Aorta (tissue), 5 donors: ENCODE results near the gene AFF3. TPM values are rescaled to one million over a fixed set of nuclear protein-coding genes. Genes with fewer than 3 reads are reported as not detected.
"Not testable (repeated sequence)": the region's sequence is repeated elsewhere in the genome, so short reads cannot be mapped to it uniquely, and the experiment has no call there.

Source experiments
- ATAC-seq: fragments of 200-7000 bp; cut with Tn5 transposase; one replicate; pipeline ENCODE4 v1.9.1; 2022; ENCODE audit warnings: moderate library complexity; ENCODE audit not compliant: low FRiP score
- DNase-seq, 2 donors: peaks; one replicate each; pipeline ENCODE4 v3.0.0-alpha.2; 2020
- H3K27ac ChIP-seq, 2 donors: one replicate each; pipeline ENCODE4 v1.5.1; 2013; ENCODE audit warnings: low read length in 2 of 2, mild to moderate bottlenecking in 2 of 2, moderate library complexity in 2 of 2, control low read depth in 1 of 2, inconsistent platforms in 1 of 2, low read depth in 1 of 2
- H3K27me3 ChIP-seq, 2 donors: one replicate each; pipeline ENCODE4 v1.6.1; 2013; ENCODE audit warnings: control low read depth in 1 of 2, low read length in 1 of 2, mild to moderate bottlenecking in 1 of 2, moderate library complexity in 1 of 2; ENCODE audit not compliant: insufficient read depth in 2 of 2, control insufficient read depth in 1 of 2
- H3K36me3 ChIP-seq, 2 donors: one replicate each; pipeline ENCODE4 v1.6.1; 2013; ENCODE audit warnings: control low read depth in 1 of 2, low read length in 1 of 2, mild to moderate bottlenecking in 1 of 2; ENCODE audit not compliant: insufficient read depth in 2 of 2, control insufficient read depth in 1 of 2
- H3K4me1 ChIP-seq, 2 donors: one replicate each; pipeline ENCODE4 v1.6.1; 2013; ENCODE audit warnings: low read length in 2 of 2, control low read depth in 1 of 2, mild to moderate bottlenecking in 1 of 2, moderate library complexity in 1 of 2; ENCODE audit not compliant: insufficient read depth in 2 of 2, control insufficient read depth in 1 of 2
- H3K4me3 ChIP-seq, 2 donors: one replicate each; pipeline ENCODE4 v1.5.1; 2013; ENCODE audit warnings: low read length in 2 of 2, control low read depth in 1 of 2, mild to moderate bottlenecking in 1 of 2
- H3K9me3 ChIP-seq: one replicate; pipeline ENCODE4 v1.6.1; 2013; ENCODE audit warnings: mild to moderate bottlenecking, low read length; ENCODE audit not compliant: control insufficient read depth
- WGBS, 2 donors: extraction: QIAGEN DNeasy Blood & Tissue Kit; methylation state at CpG; one replicate each; pipeline ENCODE4 v1.1.7; 2013; 5-methylcytosine and 5-hydroxymethylcytosine counted together
- intact Hi-C, 2 donors: fragments of 100-400 bp; cut with DNase I; formaldehyde crosslinking; loops; one replicate each; pipeline versions ENCODE4 v1.14.2 to v1.15.0; 2022
- polyA plus RNA-seq, 2 donors: library from polyadenylated mRNA; stranded (reverse); fragments of 200-250 nt; gene quantifications; one replicate each; pipeline ENCODE4 v1.2.3, GENCODE V29; 2013
- total RNA-seq, 2 donors: library from RNA; stranded (reverse); fragmentation: NEBNext Ultra II Directional; extraction: Animal tissue kit (Norgen Biotek cat#: 25700); gene quantifications; one replicate each; pipeline ENCODE4 v1.2.1, GENCODE V29; 2021
- donor health status: healthy with polysubstance abuse.
- donor health status: Bipolar disorder and iron deficiency.
- donor health status: DM: no; HTN: no; CAD: no.
- donor health status: DM: no; HTN: no; CAD: no.
- donor health status: DM: yes; HTN: yes; CAD: no.

The AFF3 gene
- total and polyA plus RNA-seq, 4 donors = 0.25 to 15.7 (median 5.5) TPM

GRCh38 chr2:100097611-100098294, 44.6 kb downstream of the AFF3 start:
- H3K4me1 ChIP-seq, H3K27me3 ChIP-seq, ATAC-seq, H3K36me3 ChIP-seq, DNase-seq, H3K9me3 ChIP-seq, H3K27ac ChIP-seq, intact Hi-C loops, H3K4me3 ChIP-seq: not testable (repeated sequence)
- WGBS, 2 donors = no CpG with 5 or more reads among the region's 7 CpGs

- H3K27me3 ChIP-seq, H3K36me3 ChIP-seq, H3K4me3 ChIP-seq, H3K27ac ChIP-seq, ATAC-seq, intact Hi-C loops, H3K4me1 ChIP-seq, DNase-seq, H3K9me3 ChIP-seq: not testable (repeated sequence)
- 94 to 96% methylated on average over 7 to 9 of the region's 10 CpGs for WGBS, 2 donors
These were observed 46.5 kb downstream of the AFF3 start for GRCh38 chr2:100095845-100096244.

GRCh38 chr2:100091807-100092206, 50.6 kb downstream of the AFF3 start:
- H3K36me3 ChIP-seq, intact Hi-C loops, H3K4me1 ChIP-seq, ATAC-seq, DNase-seq, H3K9me3 ChIP-seq, H3K27me3 ChIP-seq, H3K27ac ChIP-seq, H3K4me3 ChIP-seq: not testable (repeated sequence)
- 93 to 96% methylated on average over 5 of the region's 8 CpGs for WGBS, 2 donors

- WGBS, 2 donors = 83 to 84% methylated on average over 2 of the region's 2 CpGs
- ATAC-seq, DNase-seq, H3K9me3 ChIP-seq, intact Hi-C loops, H3K4me3 ChIP-seq, H3K36me3 ChIP-seq, H3K4me1 ChIP-seq, H3K27me3 ChIP-seq, H3K27ac ChIP-seq: not testable (repeated sequence)
These were observed 56.6 kb downstream of the AFF3 start for GRCh38 chr2:100085744-100086143.

- H3K27me3 ChIP-seq, ATAC-seq, H3K9me3 ChIP-seq, H3K4me3 ChIP-seq, DNase-seq, H3K36me3 ChIP-seq, H3K27ac ChIP-seq, intact Hi-C loops, H3K4me1 ChIP-seq: not testable (repeated sequence)
- WGBS, 2 donors = 48 to 51% methylated on average over 14 to 16 of the region's 17 CpGs
These were observed 58.8 kb downstream of the AFF3 start for GRCh38 chr2:100083421-100084216.

- DNase-seq, H3K27ac ChIP-seq, intact Hi-C loops, H3K4me1 ChIP-seq, H3K9me3 ChIP-seq, H3K36me3 ChIP-seq, H3K4me3 ChIP-seq, H3K27me3 ChIP-seq, ATAC-seq: not testable (repeated sequence)
- WGBS, 2 donors = 6 to 13% methylated on average over 1 of the region's 1 CpG
These were observed 60.0 kb downstream of the AFF3 start for GRCh38 chr2:100082302-100082978.

GRCh38 chr2:100077935-100078334, 64.5 kb downstream of the AFF3 start:
- ATAC-seq (no peak), DNase-seq (no peak)
- Histone ChIP-seq H3K4me3 (no peak overlapping the region), H3K27me3 (no peaks in the 10 kb centered on the region), H3K9me3 (no peaks in the 10 kb centered on the region), H3K27ac (no peak overlapping the region), H3K4me1 (no peaks in the 10 kb centered on the region), H3K36me3 (no peaks in the 10 kb centered on the region)
- 92% methylated on average over 3 of the region's 3 CpGs for WGBS, 2 donors
- intact Hi-C loops = no loop called here

- no peak for ATAC-seq
- Histone ChIP-seq H3K27ac (no peak overlapping the region), H3K27me3 (no peaks in the 10 kb centered on the region), H3K4me1 (no peaks in the 10 kb centered on the region), H3K9me3 (no peaks in the 10 kb centered on the region), H3K4me3 (no peak overlapping the region), H3K36me3 (no peaks in the 10 kb centered on the region)
- intact Hi-C loops = no loop called here
- DNase-seq = no peak
These were observed 64.9 kb downstream of the AFF3 start for GRCh38 chr2:100077456-100077855.
